ENCODE results near the gene PSMC2. TPM values are rescaled to one million over a fixed set of nuclear protein-coding genes. Genes with fewer than 3 reads are reported as not detected.

Gene PSMC2
- total RNA-seq, 1 experiment from 2014 or later: 128 TPM

DNA sequence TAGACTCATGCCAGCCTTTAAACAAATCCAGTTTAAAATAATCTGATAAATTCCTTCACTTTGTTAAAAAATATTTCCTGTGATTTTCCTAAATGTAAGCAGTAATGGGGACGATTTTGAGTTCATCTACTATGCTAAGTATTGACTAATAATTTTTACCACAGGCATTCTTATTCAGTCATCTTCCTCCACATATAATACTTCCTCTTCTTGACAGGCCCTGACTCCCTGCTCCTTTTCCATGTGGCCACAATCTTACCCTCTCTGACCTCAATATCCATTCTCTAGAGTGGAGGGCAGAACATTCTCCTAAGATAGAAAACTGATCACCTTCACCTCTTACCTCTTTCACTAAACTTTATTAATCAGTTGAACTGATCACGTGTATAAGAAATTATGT, 10.7 kb upstream of the PSMC2 start:
- peaks cover 2% of the 10 kb centered on the region for H3K79me1 ChIP-seq (ENCODE audit: insufficient read depth, low read depth, low read length, poor library complexity, severe bottlenecking)
- H3K4me2 ChIP-seq (ENCODE audit: insufficient read depth, insufficient read length, low read length): no peak overlapping the region
- peaks cover 6% of the 10 kb centered on the region; the same call in 1 of the 2 replicates for H3K79me2 ChIP-seq (ENCODE audit: insufficient read depth, low read length)
- H3K4ac ChIP-seq (ENCODE audit: low read depth, low read length): no peak overlapping the region
- H3K23me2 ChIP-seq (ENCODE audit: insufficient read length, low read depth, low read length, poor library complexity, severe bottlenecking): no peaks in the 10 kb centered on the region
- no peak overlapping the region for H4K5ac ChIP-seq (ENCODE audit: insufficient read length, low read depth, low read length)
- Mint-ChIP-seq H3K36me3 (ENCODE audit: insufficient read depth in 1 of 3, low read depth in 3 of 3) (peaks cover 45 to 77% (median 63%) of the 10 kb centered on the region in 3 experiments), H3K4me1 (no peaks in the 10 kb centered on the region), H3K9me3 (no peaks in the 10 kb centered on the region), H3K27ac (no peak overlapping the region), H3K27me3 (ENCODE audit: low read depth) (no peaks in the 10 kb centered on the region), H3K4me3 (no peak overlapping the region)
- no peak overlapping the region for H2BK12ac ChIP-seq (ENCODE audit: insufficient read length, low read depth, low read length)
- H2AK5ac ChIP-seq (ENCODE audit: insufficient read length, low read length): no peak overlapping the region
- H2BK5ac ChIP-seq (ENCODE audit: insufficient read length, low read length): no peak overlapping the region
- no peak for DNase-seq
- no peaks in the 10 kb centered on the region for H3K27me3 ChIP-seq (ENCODE audit: insufficient read depth, low read length)
- H3K9me3 ChIP-seq (ENCODE audit: control insufficient read depth, low read depth, low read length): no peaks in the 10 kb centered on the region
- H3T11ph ChIP-seq (ENCODE audit: low read length): no peak overlapping the region
- no peak overlapping the region for H2AFZ ChIP-seq (ENCODE audit: low read length)
- no peak overlapping the region for H4K91ac ChIP-seq (ENCODE audit: insufficient read length, low read depth, low read length)
- no peak overlapping the region for H3K27ac ChIP-seq (ENCODE audit: insufficient read length, low read depth, low read length)
- H2BK120ac ChIP-seq (ENCODE audit: low read depth, low read length, poor library complexity, severe bottlenecking): no peak overlapping the region
- H3K14ac ChIP-seq (ENCODE audit: insufficient read depth, low read length): no peak overlapping the region
- H3K56ac ChIP-seq (ENCODE audit: insufficient read length, low read depth, low read length): no peak overlapping the region
- no peaks in the 10 kb centered on the region for H4K20me1 ChIP-seq (ENCODE audit: control insufficient read depth, insufficient read depth, insufficient read length)
- H2BK15ac ChIP-seq (ENCODE audit: low read depth, low read length): no peak overlapping the region
- no CpG with 5 or more reads among the region's 2 CpGs for WGBS (ENCODE audit: extremely low coverage, insufficient read length, low lambda C conversion rate)
- no peak overlapping the region for H3K9ac ChIP-seq (ENCODE audit: extremely low read depth, insufficient read length, low read length)
- no peak overlapping the region for H4K8ac ChIP-seq (replicated peaks; ENCODE audit: insufficient read length, low read depth, low read length)
- H3K4me1 ChIP-seq (ENCODE audit: insufficient read depth, low read length): no peaks in the 10 kb centered on the region
- no peak overlapping the region for H2BK20ac ChIP-seq (ENCODE audit: low read depth, low read length, poor library complexity, severe bottlenecking)
- no peak overlapping the region for H3K18ac ChIP-seq (ENCODE audit: insufficient read length, low read depth, low read length)
- no peak overlapping the region for H3K23ac ChIP-seq (ENCODE audit: insufficient read length, low read depth, low read length)
- TF ChIP-seq, protein P1, sequence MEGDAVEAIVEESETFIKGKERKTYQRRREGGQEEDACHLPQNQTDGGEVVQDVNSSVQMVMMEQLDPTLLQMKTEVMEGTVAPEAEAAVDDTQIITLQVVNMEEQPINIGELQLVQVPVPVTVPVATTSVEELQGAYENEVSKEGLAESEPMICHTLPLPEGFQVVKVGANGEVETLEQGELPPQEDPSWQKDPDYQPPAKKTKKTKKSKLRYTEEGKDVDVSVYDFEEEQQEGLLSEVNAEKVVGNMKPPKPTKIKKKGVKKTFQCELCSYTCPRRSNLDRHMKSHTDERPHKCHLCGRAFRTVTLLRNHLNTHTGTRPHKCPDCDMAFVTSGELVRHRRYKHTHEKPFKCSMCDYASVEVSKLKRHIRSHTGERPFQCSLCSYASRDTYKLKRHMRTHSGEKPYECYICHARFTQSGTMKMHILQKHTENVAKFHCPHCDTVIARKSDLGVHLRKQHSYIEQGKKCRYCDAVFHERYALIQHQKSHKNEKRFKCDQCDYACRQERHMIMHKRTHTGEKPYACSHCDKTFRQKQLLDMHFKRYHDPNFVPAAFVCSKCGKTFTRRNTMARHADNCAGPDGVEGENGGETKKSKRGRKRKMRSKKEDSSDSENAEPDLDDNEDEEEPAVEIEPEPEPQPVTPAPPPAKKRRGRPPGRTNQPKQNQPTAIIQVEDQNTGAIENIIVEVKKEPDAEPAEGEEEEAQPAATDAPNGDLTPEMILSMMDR (conservative IDR thresholded peaks at IDR 0.05): no peak
